Urothelium cell line (cell line): ENCODE measurements around the gene KCTD3.

ENCODE experiments used
- DNase-seq: peaks from one replicate; pipeline ENCODE4 v3.0.0; 2011; ENCODE audit warnings: low spot score, mixed read lengths
- FAIRE-seq: peaks from 2 replicates; lab custom pipeline; 2011; peaks lifted over from hg19 to GRCh38; lab: Jason Lieb, UNC

Gene KCTD3

DNA sequence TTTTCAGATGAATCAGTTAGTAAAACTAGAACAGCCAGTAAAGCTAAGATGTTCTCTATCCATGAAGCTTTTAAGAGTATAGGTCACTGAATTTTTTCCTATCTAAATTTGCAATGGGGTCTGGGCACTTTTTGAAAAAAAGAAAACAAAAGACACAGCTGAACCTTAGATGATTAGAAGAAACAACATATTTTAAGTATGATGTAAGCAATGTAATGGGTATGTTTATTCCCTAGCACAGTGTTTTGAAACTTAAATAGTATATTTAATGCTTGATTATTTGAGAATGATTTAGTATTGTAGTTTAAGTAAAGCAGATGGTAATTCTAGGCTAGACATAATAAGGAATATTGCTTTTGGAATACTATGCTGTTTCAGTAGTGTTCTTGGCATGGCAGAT, 36.2 kb downstream of the KCTD3 start:
- DNase-seq (no peak), FAIRE-seq (no peak)

GRCh38 chr1:215605011-215605621, 38.0 kb downstream of the KCTD3 start:
- FAIRE-seq (no peak), DNase-seq (no peak)

DNA sequence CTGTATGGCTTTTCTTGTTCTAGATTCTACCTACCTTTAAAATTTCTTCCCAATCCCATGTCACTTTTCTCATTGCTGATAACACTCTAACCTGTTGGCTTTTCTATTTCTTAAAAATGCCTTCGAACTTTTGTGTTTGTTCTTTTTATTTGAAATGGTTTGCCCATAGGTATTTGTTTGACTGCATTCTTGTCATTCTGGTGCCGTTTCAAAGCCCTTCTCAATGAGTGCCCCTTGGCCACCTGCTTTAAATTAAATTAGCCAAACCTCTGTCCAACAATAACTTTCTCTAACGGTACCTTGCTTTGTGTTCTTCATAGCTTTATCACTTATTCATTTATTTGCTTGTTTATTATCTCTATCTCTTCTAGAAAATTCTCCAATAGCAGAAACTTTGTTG, 38.9 kb downstream of the KCTD3 start:
- FAIRE-seq (no peak), DNase-seq (no peak)

DNA sequence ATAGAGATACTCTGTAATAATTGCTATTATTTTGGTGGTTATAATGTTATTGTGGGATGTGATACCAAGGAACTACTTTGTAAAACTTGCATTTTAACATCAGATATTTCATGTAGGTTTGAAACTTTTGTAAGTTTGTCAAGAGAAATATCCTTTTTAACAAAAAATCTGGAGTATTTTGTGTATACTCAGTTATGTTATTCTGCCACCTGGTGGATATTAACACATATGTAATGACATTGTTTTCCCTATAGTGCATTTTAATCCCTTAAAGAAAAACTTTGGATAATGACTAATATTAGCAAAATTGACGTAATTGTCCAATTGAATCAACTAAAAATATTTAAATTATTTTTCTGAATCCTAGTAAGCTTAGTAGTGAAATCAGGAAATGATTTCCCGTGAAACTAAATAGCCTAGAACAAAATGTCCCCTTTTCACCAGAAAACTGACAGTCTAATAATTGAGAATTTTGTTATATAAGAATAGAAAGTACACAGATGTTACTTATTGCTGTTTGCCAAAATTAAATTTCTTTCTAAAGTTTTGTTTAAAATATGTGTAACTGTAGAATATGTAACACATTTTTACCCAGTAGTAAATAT, 39.6 kb downstream of the KCTD3 start:
- DNase-seq = no peak
- FAIRE-seq = no peak

DNA sequence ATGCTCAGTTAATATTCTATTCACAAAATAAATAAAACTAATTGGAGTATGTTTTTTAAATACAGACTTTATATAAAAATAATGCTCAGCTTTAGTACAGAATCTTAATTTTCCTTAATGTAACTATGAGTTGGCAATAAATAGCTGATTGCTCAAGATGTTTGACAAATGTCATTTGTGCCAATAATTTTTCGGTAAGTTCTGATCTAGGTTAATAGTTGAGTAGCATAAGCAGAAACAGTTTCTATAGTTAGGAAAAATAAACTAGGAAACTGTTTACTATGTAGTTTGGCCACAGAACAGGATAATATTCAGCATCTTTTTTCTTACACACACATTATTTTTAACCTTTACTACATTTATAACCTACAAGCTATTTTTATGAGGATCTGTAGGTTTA, 40.3 kb downstream of the KCTD3 start:
- FAIRE-seq (no peak), DNase-seq (no peak)

GRCh38 chr1:215608646-215609045, 41.5 kb downstream of the KCTD3 start:
- DNase-seq = no peak
- no peak for FAIRE-seq

GRCh38 chr1:215612391-215612790, 45.3 kb downstream of the KCTD3 start:
- no peak for DNase-seq
- FAIRE-seq = no peak

DNA sequence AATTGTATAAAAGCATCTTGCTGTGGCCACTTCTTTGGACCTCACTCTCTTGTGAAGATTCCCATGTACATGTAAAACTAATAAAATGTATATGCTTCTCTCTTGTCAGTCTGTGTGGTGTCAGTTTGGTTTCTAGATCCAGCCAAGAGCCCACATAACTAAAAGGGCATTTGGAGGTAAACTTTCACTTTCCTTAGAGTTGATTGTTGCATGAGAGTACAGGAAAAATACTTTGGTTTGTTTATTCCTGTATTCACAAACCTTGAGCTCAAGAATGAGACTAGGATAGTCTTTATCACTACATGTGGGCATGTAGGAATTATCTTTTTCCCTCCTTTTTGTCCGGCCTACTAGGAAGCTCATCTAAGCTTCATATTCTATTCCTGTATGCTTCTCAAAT, 50.9 kb downstream of the KCTD3 start:
- FAIRE-seq (no peak), DNase-seq (no peak)

GRCh38 chr1:215623162-215623561, 56.1 kb downstream of the KCTD3 start:
- DNase-seq (no peak), FAIRE-seq (no peak)

- no peak for FAIRE-seq
These were observed 58.8 kb downstream of the KCTD3 start for GRCh38 chr1:215625949-215626348.

GRCh38 chr1:215631040-215631439, 63.9 kb downstream of the KCTD3 start:
- DNase-seq = no peak
- no peak for FAIRE-seq

More at GRCh38 chr1:215625949-215626348, 58.8 kb downstream of the KCTD3 start:
- no peak for DNase-seq

DNA sequence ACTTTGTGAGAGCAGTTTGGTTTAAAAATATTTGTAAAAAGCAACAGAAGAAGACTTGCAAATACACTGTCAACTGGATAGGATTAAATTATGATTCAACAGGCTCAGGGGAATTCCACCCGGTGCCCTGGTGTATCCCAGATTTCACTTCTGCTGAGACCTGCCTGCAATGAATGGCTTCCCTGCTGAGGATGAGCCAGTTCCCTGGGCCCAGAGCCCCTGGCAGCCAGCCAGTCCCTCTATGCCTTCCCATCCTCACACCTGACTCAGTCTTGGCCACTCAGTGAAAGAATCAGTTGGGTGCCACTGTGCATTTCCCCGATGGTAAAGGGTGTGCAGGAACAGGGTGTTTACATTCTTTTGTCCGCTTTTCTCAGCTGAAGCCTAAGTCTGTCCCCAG, 64.4 kb downstream of the KCTD3 start:
- FAIRE-seq = no peak

GRCh38 chr1:215635827-215636226, 68.7 kb downstream of the KCTD3 start:
- no peak for FAIRE-seq

More for the DNA sequence above, 64.4 kb downstream of the KCTD3 start:
- DNase-seq = peak; percentile 16

DNA sequence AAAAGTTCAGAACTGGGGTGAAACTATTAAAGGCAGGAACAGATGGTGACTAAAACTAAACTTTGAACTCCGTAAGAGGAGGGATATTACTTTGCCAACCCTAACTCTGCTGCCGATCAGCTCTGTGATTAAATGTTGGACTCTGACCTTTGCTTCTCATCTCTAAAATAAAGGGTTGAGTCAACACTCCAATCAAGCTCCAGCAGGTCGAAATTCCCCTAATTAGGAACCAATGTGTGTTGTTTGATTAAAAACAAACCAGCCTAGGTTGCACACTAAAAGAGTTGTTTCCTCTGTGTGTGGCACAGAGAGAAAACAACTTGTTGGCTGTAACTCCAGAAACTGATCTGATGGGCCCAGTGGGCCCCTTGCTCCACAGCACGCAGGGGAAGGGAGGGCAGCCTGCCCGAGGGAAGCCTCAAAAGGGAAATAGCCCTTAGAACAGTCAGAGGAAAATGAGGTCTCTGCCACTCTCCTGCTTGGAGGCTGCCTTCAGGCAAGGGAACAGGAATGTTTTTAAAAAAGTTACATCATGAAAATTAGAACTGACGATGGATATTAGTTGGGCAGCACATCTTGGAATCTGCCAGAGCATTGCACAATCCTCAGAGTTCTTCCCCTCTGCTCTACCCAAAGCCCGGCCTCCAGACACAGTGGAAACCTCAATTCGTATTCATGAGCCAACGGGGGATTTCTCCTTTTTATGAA, 69.3 kb downstream of the KCTD3 start:
- DNase-seq (no peak), FAIRE-seq (no peak)

More at GRCh38 chr1:215635827-215636226, 68.7 kb downstream of the KCTD3 start:
- DNase-seq = no peak

- peak; percentile 10 for DNase-seq
- no peak for FAIRE-seq
These were observed 70.0 kb downstream of the KCTD3 start for GRCh38 chr1:215637041-215637573.

GRCh38 chr1:215640429-215641148, 73.5 kb downstream of the KCTD3 start:
- FAIRE-seq = no peak
- no peak for DNase-seq

DNA sequence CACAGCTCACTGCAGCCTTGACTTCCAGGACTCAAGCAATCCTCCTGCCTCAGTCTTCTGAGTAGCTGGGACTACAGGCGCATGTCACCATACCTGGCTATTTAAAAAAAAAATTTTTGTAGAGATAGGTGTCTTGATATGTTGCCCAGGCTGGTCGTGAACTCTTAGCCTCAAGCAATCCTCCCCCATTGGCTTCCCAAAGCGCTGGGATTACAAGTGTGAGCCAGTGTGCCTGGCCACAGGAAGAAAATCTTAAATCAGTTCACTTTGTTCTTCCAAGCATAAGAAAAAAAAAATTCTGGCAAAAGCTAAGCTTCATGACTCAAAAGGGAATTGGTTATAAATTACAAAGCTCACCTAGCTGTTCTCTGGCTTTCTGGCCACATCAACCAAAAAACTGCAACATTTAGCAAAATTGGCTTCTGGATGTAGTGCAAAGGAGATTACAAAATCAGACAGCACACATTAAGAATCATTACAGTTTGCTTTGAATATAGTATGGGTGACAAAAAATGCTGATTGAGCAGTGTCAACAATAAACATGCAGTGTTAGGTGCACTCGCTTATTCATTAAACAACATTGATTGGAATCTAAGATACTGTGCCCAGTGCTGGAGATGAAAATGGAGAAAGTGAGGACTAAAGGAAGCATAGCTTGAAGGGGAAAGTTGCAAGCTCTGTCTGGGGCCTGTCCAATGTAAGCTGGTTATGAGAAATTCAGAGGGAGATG, 76.7 kb downstream of the KCTD3 start:
- FAIRE-seq (no peak), DNase-seq (no peak)

DNA sequence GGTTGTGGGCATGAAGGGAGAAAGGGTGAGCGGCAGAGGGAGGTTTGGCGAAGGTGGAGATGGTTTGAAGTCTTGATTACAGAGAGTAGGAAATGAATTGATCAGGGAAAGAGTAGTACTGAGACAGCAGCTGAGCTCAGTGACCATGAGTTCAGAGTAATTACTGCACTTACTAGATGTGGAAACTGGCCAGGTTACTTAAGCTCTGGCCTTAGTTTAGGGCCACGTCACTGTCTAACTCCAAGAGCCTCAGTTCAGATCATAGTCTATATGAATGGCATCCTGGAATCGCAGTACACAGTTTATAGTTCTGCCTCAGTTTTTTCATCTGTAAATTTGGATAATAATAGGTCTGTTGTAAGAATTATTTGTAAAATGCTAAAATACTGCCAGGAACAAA, 78.1 kb downstream of the KCTD3 start:
- no peak for FAIRE-seq

DNA sequence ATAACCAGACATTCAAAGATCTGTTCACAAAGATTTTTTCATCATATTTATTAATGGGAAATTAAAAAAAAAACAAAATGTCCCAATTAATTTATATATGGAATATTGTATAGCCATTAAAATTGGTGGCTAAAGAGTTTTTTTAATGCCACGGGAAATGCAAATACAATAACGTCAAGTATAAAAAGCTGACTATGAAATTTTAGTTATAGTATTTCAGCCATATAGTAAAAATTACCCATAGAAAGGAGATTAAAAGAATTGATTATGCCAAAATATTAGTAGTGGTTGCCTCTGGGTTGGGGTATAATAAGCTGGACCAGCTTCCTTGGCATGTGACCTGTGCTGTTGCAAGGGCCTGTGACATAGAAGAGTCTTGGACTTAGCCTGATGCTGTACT, 78.8 kb downstream of the KCTD3 start:
- no peak for DNase-seq
- FAIRE-seq = no peak

More for the DNA sequence above, 78.1 kb downstream of the KCTD3 start:
- DNase-seq = no peak

DNA sequence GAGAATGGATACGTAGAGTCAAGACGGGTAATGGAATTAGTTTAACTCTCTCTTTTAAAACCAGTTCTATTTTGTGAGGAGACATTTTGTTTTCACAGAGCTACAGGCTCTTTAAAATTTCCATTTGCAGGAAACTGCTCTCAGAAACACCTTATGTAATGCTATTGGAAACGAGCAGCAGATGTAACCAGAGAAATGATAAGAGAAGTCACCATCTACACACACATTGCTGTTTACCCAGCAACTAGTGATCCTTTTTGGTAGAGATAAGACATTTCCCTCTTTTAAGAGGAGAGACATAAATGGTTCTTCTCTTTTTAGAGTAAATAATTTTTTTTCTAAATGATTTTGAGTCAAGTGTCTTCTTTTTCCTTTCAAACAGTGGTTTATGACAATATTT, 80.6 kb downstream of the KCTD3 start:
- no peak for FAIRE-seq
- DNase-seq = no peak

DNA sequence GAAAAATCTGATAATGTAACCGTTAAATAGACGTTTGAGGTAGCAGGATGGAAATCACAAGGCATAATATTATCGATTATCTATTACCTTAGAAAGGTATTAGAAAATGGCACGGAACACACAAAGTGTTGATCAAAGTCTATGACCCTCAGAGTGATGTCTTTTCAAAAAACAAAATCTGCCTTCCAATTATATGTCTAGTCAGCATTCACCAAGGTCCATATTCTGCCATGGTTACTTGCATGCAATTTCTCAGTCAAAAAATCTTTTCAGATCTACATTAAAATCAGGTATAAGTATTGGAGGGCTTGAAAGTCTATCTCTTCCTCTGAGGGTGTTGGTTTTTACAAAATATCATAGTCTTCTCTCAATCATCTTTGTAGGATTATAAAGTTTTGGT, 81.9 kb downstream of the KCTD3 start:
- no peak for FAIRE-seq

More for the DNA sequence above, 81.9 kb downstream of the KCTD3 start:
- DNase-seq = no peak
